IPS-15b (cell line): ENCODE results near the gene OR2D2.

ENCODE experiments used
- H3K27me3 ChIP-seq: one replicate; pipeline ENCODE4 v1.6.1; 2013; ENCODE audit warnings: low read length; ENCODE audit not compliant: control insufficient read depth, insufficient read depth
- H3K36me3 ChIP-seq: one replicate; pipeline ENCODE4 v1.6.1; 2013; ENCODE audit warnings: low read length; ENCODE audit not compliant: control insufficient read depth, insufficient read depth
- H3K4me1 ChIP-seq: one replicate; pipeline ENCODE4 v1.6.1; 2013; ENCODE audit warnings: mild to moderate bottlenecking, low read length; ENCODE audit not compliant: control insufficient read depth, insufficient read depth
- H3K4me3 ChIP-seq: one replicate; pipeline ENCODE4 v1.5.1; 2013; ENCODE audit warnings: low read depth, low read length
- H3K9ac ChIP-seq: one replicate; pipeline ENCODE4 v1.6.1; 2013; ENCODE audit warnings: low read depth, mild to moderate bottlenecking, low read length
- H3K9me3 ChIP-seq: one replicate; pipeline ENCODE4 v1.6.1; 2013; ENCODE audit warnings: mild to moderate bottlenecking, low read length; ENCODE audit not compliant: control insufficient read depth, insufficient read depth

OR2D2 gene, protein sequence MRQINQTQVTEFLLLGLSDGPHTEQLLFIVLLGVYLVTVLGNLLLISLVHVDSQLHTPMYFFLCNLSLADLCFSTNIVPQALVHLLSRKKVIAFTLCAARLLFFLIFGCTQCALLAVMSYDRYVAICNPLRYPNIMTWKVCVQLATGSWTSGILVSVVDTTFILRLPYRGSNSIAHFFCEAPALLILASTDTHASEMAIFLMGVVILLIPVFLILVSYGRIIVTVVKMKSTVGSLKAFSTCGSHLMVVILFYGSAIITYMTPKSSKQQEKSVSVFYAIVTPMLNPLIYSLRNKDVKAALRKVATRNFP

DNA sequence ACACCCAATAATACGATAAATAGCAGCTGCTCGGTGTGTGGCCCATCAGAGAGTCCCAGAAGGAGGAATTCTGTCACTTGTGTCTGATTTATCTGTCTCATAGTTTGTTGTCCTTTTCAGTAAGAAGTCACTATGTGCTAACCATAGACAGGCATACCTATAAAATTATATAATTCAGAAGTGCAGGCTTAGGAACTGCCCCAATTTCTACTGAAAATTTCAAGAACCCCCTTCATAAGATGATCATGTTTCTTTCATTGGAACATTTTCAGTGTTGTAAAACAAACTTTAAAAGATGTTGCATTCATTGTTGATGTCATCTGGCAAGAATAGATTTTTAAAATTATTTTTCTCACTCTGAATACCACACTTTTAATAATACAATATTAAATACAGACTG lies at the start of gene OR2D2:
Gene OR2D2 (minus strand): TSS at position 101 of the 400 bp plus-strand sequence. CDS start 0 bp downstream, at position 101.
- H3K4me3 ChIP-seq: no peak within 1 kb of the TSS
- H3K9ac ChIP-seq: no peak within 1 kb of the TSS
- H3K27me3 ChIP-seq: no peaks in the 10 kb centered on the region
- no peaks in the 10 kb centered on the region for H3K9me3 ChIP-seq
- H3K36me3 ChIP-seq: no peaks in the 10 kb centered on the region
- no peaks in the 10 kb centered on the region for H3K4me1 ChIP-seq

DNA sequence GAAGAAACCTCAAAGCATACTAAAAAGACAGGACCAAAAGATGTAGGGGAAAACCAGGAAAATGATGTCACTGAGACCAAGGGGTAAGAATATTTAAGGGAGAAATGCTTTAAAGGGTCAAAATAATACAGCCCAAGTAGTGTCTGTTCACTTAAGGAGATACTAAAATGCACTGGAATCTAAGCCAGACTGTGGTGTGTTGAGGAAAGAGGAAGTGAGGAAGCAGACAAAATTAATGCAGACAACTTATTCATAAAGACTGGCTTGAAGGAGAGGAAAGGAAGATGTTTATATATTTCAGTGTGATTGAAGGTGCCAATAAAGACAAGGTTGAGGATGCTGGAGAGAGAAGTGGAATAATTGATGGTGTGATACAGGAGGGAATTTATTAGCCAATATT lies 49.7 kb upstream of the OR2D2 start:
- H3K27me3 ChIP-seq: no peaks in the 10 kb centered on the region
- no peak overlapping the region for H3K4me3 ChIP-seq
- no peaks in the 10 kb centered on the region for H3K9me3 ChIP-seq
- H3K4me1 ChIP-seq: no peaks in the 10 kb centered on the region
- no peak overlapping the region for H3K9ac ChIP-seq
- peaks cover 2% of the 10 kb centered on the region for H3K36me3 ChIP-seq

DNA sequence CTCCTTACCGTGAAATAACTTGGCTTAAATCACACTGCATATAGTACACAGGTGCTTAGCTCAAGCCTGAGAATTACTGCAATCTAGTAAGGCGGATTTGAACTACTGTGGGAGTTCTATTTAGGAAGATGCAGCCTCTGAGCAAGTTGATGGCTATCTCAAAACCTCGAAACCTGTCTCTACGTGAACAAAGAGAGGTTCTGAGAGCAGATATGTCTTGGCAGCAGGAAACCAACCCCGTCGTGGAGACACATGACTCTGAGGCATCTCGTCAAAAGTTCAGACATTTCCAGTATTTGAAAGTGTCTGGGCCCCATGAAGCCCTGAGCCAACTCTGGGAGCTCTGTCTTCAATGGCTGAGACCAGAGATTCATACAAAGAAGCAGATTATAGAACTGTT lies 39.8 kb upstream of the OR2D2 start:
- Histone ChIP-seq H3K9me3 (no peaks in the 10 kb centered on the region), H3K4me1 (no peaks in the 10 kb centered on the region), H3K4me3 (no peak overlapping the region), H3K27me3 (no peaks in the 10 kb centered on the region), H3K36me3 (peaks cover 3% of the 10 kb centered on the region), H3K9ac (no peak overlapping the region)

DNA sequence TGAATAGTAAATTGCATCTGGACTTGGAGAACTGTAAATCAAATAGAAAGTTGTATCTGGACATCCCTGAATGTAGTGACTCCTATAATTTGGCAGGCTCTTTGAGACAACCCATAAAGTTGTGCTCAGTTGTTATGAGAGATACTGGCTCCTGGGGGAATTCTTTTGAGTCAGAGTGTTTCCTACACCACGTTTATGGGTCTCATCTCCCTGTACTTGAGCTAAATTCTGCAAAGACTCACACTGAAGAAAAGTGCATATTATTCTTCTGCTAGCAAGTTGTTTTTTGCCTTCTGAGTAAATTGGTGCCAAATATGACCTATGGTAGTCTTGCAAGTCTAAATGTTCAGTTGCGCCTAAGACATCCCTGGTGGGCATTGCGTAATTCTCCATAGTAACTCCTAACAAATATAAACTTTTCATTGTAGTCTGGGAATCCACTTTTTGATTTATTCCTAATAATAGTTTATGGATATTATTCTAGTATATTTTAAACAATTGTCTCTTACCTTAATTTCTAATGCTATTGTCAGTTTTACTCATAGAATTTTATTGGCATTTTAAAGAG lies 38.9 kb upstream of the OR2D2 start:
- Histone ChIP-seq H3K36me3 (peaks cover 3% of the 10 kb centered on the region), H3K4me3 (no peak overlapping the region), H3K4me1 (no peaks in the 10 kb centered on the region), H3K9ac (no peak overlapping the region), H3K9me3 (no peaks in the 10 kb centered on the region), H3K27me3 (no peaks in the 10 kb centered on the region)

DNA sequence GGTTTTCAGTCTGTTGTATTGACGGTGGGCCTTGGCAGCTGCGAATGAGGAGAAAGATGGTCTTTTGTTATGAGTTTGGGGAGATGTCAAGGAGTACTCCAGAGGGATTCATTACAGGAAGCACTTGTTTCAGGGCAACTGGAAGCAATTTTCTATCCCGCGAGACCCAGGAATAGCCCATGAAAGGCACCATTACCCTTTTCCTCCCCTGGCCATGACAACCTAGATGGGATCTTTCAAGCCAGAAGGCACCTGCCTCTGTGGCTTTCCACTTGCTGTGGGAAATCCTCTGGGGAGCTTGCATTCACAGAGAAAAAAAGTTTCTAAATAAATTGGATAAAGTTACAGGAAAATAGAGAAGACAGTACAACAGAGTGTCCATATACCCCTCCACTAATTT lies 36.6 kb upstream of the OR2D2 start:
- Histone ChIP-seq H3K27me3 (no peaks in the 10 kb centered on the region), H3K36me3 (peaks cover 3% of the 10 kb centered on the region), H3K4me3 (no peak overlapping the region), H3K9ac (no peak overlapping the region), H3K4me1 (peaks cover 2% of the 10 kb centered on the region), H3K9me3 (no peaks in the 10 kb centered on the region)

DNA sequence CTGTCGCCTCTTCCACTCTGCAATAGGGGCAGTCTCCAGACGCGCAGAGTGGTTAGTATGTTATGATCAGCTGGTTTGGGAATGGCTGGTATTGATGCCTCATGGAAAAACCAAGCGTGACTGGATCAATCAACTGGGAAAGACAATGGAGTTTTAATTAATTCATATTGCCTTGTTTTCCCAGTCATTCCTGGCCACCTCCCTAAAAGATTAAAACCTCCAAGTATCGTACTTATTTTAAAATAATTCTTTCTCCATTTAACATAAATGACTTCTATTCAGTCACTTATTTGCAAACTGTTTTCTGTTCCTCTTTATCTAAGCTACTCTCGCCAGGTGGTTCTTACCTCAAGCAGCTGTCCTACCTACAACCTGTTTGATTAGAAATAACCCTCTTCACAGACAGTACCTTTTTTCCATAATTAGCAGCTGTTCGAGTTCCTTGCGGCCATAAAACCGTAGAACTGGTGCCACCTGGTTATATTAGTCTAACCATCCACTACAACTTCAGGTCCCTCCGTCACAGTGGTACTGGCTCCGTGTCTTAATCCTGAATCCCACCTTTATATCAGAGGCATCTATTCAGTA lies 34.8 kb upstream of the OR2D2 start:
- H3K4me3 ChIP-seq: peak overlapping the region; percentile 93
- peak overlapping the region; percentile 86 for H3K9ac ChIP-seq

DNA sequence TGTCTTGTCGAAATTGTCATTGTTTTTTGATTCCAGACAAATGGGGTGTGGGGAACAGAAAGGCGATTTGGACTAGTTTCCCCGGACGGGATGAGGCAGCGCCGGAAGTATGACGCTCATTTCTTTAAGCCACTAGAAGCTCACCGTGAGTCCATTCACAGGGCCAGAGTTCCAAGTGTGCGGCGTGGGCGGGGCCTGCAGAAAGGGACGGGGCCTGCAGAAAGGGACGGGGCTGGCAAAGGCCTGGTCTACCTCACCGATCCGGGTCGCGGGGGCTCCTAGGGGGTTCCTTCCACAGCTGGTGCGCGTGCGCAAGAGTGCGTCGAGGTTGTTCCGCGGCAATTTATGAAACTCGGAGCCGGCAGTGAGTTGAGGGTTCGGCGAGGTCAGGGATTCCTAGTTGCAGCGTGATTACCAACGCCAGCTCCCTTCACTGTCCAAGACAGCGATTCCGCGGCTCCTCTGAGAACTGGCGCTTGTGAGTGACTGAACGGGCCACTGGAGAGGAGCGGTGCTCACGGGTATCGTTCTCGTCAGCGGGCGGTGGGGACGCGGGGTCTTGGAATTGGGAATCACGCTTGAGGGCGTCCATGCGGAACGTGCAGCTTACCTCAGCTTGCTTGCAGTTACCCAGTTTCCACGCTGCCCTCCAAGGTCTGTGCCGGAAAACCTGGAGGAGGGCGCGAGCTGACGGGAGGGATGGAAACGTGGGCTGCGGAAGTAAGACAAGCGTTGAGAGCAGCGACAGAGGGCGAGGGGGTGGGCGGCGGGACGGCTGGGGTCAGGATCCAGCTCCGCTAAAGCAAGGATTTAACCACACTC lies 34.1 kb upstream of the OR2D2 start, which contains the start of gene ZNF215:
Gene ZNF215 (plus strand): TSS at position 219 of the 822 bp plus-strand sequence. CDS start 5,847 bp downstream, outside the sequence.
- no peaks in the 10 kb centered on the region for H3K36me3 ChIP-seq
- no peaks in the 10 kb centered on the region for H3K27me3 ChIP-seq
- H3K4me3 ChIP-seq: peak within 1 kb of the TSS; percentile 93
- peaks cover 2% of the 10 kb centered on the region for H3K4me1 ChIP-seq
- peak within 1 kb of the TSS; percentile 86 for H3K9ac ChIP-seq
- no peaks in the 10 kb centered on the region for H3K9me3 ChIP-seq

More for the DNA sequence above, 34.8 kb upstream of the OR2D2 start:
- H3K4me1 ChIP-seq: peaks cover 2% of the 10 kb centered on the region
- no peaks in the 10 kb centered on the region for H3K9me3 ChIP-seq
- no peaks in the 10 kb centered on the region for H3K27me3 ChIP-seq
- peaks cover 1% of the 10 kb centered on the region for H3K36me3 ChIP-seq

DNA sequence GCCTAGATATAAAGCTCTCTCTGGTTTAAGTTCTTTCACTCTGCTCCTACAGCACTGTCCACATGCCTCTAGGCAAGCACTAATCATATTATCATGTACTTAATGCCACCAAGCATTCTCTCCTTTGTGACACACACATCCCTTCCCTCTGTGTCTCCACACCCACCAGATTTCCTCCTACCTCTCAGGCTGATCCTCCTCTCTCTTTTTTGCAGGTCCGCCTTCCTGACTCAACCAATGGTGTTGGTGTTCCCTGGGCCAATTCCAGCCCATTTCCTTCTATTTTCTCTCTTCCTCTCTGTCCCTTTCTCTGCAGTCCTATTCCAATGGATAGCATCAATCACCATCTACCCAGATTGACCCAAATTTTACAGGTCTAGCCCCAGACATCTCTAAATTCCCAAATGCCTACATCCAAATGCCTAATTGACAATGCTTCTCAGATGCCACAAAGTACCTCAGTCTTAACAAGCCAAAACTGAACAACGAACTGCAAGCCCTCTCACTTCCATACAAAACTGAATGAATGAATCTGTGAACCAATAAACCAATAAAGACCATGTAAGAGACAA lies 33.4 kb upstream of the OR2D2 start:
- Histone ChIP-seq H3K9me3 (no peaks in the 10 kb centered on the region), H3K4me1 (peaks cover 2% of the 10 kb centered on the region), H3K27me3 (no peaks in the 10 kb centered on the region), H3K9ac (no peak overlapping the region), H3K36me3 (no peaks in the 10 kb centered on the region), H3K4me3 (peak overlapping the region; percentile 93)

DNA sequence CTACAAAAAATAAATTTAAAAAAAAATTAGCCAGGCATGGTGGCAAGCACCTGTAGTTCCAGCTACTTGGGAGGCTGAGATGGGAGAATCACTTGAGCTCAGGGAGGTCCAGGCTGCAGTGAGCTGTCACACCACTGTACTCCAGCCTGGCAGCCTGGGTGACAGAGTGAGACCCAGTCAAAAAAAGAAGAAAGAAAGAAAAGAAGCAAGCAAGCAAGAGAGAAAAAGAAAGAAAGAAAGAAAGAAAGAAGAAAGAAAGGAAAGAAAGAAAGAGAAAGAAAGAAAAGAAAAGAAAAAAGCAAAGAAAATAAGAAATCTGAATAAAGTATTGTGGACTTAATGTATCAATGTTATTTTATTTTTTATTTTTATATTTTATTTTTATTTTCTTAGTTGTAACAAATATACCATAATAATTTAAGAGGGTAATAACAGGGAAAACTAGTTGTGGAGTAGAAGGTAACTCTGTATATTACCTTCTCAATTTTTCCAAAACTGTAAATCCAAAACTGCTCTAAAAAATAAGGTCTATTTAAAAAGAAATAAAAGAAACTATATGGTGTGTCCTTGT lies 32.8 kb upstream of the OR2D2 start:
- H3K9me3 ChIP-seq: no peaks in the 10 kb centered on the region
- H3K4me3 ChIP-seq: peak overlapping the region; percentile 93
- no peak overlapping the region for H3K9ac ChIP-seq
- H3K27me3 ChIP-seq: no peaks in the 10 kb centered on the region
- H3K36me3 ChIP-seq: no peaks in the 10 kb centered on the region
- H3K4me1 ChIP-seq: peaks cover 2% of the 10 kb centered on the region

DNA sequence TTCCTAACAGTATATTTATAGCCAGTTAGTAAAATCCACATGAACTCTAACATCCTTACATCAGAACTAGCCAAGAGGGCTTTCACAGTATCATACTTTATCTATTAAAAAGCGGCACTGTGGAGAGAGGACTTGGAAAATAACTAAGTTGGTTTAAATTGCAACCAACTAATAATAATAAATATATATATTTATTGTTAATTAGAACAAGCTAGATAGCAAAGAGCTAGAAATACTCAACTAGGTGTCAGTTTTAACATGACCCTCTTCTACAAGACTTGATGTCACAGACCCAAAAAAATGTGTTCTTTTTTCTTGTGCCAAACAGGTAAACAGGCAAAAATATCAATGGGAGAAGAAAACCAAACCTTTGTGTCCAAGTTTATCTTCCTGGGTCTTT lies 28.4 kb upstream of the OR2D2 start, which contains the start of gene OR2D3:
Gene OR2D3 (plus strand): TSS at position 301 of the 400 bp plus-strand sequence. CDS start 0 bp downstream, at position 301.
- no peak within 1 kb of the TSS for H3K4me3 ChIP-seq
- H3K36me3 ChIP-seq: no peaks in the 10 kb centered on the region
- no peak within 1 kb of the TSS for H3K9ac ChIP-seq
- no peaks in the 10 kb centered on the region for H3K4me1 ChIP-seq
- no peaks in the 10 kb centered on the region for H3K9me3 ChIP-seq
- no peaks in the 10 kb centered on the region for H3K27me3 ChIP-seq

DNA sequence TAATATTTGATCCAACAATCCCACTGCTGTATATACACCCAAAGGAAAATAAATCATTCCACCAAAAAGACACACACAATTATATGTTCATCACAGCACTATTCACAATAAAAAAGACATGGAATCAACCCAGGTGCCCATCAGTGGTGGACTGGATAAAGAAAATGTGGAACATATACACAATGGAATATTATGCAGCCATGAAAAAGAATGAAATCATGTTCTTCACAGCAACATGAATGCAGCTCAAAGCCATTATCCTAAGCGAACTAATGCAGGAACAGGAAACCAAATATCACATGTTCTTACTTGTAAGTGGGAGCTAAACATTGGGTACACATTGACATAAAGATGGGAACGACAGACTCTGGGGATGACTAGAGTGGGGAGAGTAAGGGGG lies 27.4 kb upstream of the OR2D2 start:
- Histone ChIP-seq H3K36me3 (no peaks in the 10 kb centered on the region), H3K4me1 (no peaks in the 10 kb centered on the region), H3K9ac (no peak overlapping the region), H3K9me3 (no peaks in the 10 kb centered on the region), H3K27me3 (no peaks in the 10 kb centered on the region), H3K4me3 (no peak overlapping the region)
